GM23248 (cell line): Measurements from ENCODE around the gene PAQR6.

Experiments used
- EZH2 ChIP-seq: fragments of 200-600 bp; sonication (generic); IDR thresholded peaks from 2 replicates; pipeline ENCODE4 v1.6.1; 2018; ENCODE audit warnings: antibody characterized with exemption, mild to moderate bottlenecking; ENCODE audit not compliant: insufficient read depth, poor library complexity, severe bottlenecking
- EZH2phosphoT487 ChIP-seq: fragments of 200-600 bp; sonication (generic); IDR thresholded peaks from 2 replicates; pipeline ENCODE4 v1.6.1; 2018; ENCODE audit warnings: antibody characterized with exemption, moderate library complexity, mild to moderate bottlenecking, low read depth; ENCODE audit not compliant: insufficient read depth

DNA sequence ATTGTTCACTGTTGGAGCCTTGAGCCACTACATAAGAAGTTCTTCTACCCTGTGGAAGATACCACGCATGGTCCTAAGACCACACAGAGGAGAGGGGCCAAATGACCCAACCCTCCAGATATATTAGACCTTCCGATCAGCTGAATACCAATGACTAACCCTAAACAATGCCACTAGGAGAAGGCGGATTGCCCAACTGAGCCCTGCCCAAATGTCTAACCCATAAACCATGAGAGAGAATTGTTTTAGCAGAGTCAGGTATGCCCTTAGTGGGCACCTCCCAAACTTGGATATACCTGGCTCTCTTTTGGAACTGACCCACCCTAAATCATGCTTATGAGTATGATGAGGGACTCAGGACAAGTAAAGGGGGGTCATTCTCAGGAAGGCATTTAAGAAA lies 22.5 kb upstream of the PAQR6 start:
- TF ChIP-seq EZH2 = no peak
- TF ChIP-seq EZH2phosphoT487 = no peak
